Fibroblast of upper back skin (primary cell): Measurements from ENCODE around the gene PAK1.
"Not testable (repeated sequence)": the region's sequence is repeated elsewhere in the genome, so short reads cannot be mapped to it uniquely, and the experiment has no call there.

Experiments
- DNase-seq: peaks from one replicate; pipeline ENCODE4 v3.0.0-alpha.2; 2013

Gene PAK1

DNA sequence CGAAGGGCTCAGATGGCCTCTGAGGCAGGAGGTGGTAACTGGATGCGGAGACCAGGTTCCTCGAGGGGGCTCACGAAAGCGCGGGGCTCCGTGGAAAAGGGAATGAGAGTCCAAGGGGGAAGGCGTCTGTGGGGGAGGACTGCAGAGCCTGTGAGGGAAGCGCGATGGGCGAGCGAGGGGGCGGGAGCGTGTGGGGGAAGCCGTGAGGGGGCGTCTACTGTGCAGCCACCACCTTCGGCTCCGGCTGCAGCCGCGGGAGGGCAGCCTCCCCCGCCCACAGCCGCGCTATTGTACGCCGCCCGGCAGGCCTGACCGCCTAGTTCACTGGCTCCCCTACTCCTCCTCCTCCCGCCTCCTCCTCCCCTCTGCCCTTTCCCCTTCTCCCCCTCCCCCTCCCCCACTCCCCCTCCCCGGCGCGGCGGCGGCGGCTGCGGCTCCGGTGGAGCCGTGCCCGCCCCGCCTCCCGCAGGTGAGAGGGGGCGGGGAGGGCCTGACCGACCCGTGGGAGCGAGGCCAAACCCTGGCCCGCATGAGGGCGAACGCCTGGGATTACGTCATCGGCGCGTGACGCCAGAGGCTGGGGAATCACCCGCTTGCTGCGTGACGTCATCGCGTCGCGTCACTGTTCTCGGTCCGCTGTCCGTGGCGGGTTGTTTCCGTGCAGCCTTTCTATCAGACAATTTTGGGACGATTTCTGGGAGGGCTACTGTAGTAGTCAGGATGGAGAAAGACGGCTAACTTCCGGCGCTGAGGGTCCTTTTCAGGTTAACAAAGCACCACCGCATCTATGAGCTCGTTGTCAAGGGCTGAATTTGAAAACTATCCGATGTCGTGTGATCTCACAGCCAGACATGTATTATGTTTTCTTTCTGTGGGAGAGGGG is at the start of gene PAK1:
TSS of gene PAK1 (minus strand) at position 294 of the 883 bp plus-strand sequence. CDS start 81,574 bp downstream, outside the sequence.
- peak; percentile 83 for DNase-seq

DNA sequence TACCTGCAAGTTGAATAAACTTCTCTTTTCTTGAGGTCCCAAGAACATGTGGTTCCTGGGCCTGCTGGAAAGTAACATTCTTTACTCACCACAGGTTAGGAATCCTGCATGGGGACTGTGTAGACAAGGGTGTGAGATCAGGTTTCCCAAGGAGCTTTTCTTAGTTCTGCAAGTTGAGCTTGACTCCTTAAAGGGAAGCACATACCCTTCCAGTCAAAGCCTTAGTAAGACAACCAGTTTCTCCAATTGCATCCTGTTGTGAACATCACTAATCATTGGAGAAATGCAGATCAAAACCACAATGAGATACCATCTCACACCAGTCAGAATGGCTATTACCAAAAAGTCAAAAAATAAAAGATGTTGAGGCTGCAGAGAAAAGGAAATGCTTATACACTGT is 48.3 kb upstream of the PAK1 start:
- DNase-seq: peak; percentile 67

DNA sequence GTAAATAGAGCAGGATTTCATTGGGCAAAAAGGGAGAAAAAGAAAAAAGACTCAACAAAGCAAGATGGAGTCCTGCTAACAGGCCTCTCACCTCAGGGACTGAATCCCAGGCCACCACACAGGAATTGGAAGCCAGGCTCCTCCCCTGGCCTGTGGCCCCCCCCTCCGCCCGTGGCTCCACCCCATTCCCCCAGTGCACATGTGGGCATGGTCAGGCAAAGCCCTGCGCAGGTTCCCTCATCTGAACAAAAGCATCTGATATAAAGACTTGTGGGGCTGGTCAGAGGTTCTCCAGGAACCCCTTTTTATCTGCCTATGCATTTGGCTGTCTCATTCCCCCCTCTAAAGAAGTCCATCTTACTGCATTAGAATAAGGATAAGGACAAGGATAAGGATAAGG is 46.0 kb upstream of the PAK1 start:
- no peak for DNase-seq

DNA sequence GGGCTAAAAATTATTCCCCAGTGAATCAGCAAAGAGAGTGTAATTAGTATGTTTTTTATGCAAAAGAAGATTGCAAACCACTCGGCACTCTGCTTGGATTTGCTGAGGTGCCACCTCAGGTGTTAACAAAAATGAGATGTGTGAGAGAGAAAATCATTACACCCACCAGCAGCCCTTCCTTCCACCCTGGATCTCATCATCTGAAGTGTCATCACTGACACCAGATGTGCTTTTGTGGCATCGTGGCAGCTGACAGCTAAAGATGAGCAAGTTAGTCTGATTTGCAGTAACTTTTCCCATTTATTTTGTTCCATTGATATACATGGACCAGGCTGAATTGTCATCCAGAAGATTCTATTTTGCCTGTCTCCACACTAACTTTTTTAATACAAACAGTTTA is 44.6 kb upstream of the PAK1 start:
- DNase-seq: no peak

DNA sequence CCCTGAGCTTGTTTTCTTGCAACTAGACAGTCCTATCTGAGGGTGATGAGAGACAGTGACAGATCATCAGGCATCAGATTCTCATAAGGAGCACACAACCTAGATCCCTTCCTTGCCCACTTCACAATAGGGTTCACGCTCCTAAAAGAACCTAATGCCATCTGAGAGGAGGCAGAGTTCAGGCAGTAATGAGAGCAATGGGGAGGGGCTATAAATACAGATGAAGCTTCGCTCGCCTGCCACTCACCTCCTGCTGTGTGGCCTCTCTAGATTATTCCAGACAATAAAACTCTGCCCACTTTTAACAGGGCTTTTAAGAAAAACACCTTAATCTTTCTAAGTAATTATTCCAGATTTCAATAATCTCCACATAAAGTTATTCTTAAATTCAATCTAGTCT is 43.9 kb upstream of the PAK1 start:
- DNase-seq: no peak

DNA sequence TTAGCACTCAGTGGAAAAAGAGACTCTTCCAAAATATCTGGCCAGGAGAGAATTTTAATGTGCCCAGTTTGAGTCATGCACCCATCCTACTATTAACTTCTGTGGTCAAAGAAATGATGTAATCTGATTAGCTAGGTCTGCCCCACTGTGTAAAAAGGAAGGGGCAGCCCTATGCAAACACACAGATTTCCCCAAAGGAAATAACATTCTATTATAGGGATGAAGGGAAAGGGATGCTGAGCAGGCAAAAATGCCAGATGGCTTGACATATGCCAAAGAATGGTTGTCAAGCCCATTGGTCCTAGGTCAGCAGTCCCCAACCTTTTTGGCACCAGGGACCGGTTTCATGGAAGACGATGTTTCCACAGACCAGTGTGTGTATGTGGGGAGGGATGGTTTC is 43.3 kb upstream of the PAK1 start:
- DNase-seq: no peak

DNA sequence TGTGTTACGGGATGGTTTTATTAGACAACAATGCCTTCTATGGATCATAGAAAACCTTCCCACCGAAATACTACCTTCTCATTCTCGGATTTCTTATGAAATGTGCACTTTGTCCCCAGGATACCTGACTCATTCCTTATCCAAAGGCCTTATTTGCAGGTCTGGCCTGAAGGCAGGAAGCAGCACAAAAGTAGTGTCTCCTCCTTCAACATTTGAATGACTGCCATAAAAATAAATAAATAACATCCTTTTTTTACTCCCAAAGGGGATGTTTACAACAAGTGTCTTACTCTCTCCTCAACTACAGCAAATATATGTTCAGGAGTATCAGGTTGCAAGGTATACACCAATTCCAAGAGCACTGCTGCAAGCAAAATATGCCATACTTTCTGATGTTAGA is 41.6 kb upstream of the PAK1 start:
- DNase-seq: no peak

DNA sequence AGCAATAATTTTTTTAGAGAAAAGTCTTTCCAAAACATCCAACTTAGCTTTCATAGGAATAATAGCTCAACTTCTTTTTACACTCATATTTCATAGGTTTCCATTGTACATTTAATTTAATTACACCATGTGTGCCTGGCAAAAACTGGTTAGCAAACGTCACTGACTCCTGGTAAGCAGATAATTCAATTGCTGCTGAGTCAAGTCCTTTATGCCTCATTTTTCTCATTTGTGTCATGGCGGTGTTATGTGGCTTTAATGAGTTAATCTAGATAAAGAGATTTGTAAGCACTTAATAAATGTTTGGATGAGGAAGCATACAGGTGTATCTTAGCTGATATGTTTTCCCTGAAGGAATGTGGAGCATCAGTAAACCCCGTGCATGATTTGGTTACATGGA is 41.2 kb upstream of the PAK1 start:
- no peak for DNase-seq

DNA sequence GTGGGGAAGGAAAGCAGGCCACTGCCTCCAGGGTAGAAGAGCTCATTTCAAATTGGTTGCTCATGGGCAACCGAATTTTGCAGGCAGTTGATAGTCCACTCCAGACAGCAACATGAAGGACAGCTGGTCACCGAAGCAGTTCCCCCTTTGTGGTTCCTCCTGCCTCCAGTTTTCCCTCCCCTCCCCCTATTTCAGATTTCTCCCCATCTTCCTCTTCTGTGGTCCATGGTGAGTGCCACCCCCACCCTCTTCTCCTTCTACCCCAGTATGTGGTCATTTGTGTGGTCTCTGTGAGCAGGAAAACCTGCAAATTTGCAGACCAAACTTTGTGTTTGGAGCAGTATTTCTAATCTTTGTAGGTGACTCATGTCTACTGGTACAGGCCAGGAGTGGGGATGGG is 38.2 kb upstream of the PAK1 start:
- DNase-seq: no peak

DNA sequence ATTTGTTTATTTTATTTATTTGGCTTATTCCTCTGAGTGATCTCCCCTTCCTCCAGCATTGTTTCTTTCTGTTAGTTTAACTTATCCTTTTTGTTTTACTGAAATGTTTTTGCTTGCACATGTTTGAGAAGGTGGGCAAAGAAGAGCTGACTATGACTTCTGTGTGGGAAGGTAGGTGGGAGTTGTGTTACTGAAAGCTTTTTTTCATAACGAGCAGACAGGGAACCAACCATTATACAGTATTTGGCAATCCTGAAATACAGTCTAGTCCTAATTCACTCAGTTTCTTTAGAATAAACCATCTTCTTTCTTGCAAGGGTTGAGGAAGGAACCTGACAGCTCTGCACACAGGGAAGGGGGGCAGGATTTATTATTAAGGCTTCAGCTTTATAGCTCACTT is 37.0 kb upstream of the PAK1 start:
- DNase-seq: no peak

DNA sequence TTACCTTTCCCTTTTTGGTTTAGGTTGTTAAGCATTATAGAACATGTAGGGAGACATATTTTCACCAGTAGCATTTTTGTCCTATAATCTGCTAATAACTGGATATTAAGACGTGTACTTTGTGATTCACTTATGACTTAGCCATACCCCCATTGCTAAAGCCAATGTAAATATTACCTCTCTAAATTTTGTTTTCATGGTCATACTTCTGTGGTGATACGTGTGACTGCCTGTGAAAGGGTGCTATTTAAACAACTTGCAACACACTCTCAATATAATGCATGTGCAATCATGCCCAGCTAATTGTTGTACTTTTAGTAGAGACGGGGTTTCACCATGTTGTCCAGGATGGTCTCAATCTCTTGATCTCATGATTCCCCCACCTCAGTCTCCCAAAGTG is 36.2 kb upstream of the PAK1 start:
- no peak for DNase-seq

DNA sequence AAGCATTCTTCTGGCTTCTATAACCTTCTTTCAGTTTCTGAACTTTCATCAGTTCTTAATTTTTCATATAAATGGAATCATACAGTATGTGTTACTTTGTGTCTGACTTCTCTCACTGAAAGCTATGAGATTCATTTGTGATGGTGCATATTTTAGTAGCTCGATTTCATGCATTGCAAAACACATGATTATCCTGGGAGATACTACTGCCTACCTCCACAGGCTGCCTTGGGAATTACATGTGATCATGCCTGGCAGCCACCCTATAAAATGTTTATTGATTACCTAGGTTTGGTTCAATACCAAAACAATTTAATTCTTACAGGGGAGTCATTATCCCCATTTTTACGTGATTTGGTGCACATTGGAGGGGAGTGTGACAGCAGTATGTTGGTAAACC is 34.1 kb upstream of the PAK1 start:
- no peak for DNase-seq

DNA sequence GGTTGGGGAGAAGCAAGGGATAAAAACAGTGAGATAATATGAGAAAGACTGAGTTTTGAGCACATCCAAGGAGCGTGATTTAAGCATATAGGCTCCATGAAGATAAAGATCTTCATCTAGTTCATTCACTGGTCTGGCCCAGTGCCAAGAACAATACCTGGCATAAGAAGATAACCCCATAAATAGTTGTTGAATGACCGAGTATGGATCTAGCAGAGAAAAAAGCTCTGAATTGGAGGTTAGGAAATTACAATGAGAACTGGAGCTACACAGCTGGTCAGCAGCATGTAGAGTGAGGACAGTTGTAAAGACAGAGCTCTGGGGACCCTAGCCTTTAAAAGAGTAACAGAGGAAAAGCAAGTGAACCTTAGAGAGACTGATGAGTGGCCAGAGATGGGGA is 33.0 kb upstream of the PAK1 start:
- DNase-seq: peak; percentile 67

DNA sequence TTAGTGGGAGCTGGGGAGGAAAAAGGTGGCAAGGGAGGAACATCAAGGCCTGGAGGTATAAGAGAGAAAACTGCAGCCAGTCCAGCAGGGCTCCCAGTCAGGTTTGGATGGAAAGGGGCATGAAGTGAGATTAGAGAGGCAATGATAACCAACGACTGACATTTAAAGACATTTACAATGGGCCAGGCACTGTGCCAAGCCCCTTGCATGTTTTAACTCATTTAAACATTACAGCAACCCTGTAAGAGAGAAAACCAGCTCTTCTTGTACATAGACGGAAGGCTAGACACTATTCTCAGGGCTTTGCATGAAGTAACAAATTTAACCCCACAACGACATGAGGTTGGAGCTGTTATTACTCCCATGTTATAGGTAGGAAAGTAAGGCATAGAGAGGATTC is 32.1 kb upstream of the PAK1 start:
- no peak for DNase-seq

DNA sequence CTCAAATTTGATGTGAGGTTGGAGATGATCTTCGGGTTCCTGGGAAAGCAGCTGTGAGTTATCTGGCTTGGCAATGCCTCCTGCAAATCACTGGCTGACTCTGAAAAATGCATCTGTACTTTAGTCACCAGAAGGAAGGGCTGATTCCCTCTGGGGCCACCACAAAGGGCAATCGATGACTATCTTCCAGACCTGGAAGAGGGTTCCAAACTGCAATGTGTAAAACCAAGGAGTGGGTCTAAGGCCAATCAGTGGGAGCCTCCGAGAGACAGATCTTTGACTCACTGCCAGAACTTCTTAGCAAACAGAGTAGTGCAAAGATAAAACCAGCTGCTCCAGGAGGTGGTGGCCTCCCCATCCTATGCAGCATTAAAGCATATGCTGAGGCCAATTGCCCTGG is 29.1 kb upstream of the PAK1 start:
- DNase-seq: peak; percentile 76

DNA sequence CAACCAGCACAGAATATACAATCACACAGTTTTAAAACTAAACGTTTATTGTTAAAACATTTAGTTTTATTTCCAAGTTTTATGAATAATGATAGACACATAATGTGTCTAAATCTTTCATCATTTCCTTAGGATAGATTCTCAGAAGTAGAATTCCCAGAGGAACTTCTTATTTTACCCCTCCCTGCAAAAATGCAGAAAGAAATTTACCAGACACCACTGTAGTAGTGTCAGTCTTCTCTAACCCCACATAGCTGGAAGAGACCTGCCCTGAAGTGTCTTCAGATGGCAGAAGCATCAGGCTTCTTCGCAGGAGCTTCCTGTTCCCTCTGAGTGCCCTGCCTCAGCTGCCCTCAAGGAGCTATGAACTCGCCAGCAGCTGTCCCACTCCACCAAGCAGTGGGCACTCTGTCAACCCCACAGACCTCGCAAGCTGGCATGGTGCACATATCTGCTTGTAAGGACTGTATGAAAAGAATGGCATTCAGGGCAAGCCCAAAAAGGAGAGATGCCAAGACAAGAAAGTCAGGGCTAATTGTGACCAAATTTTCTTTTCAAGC is 28.5 kb upstream of the PAK1 start:
- peak; percentile 57 for DNase-seq

DNA sequence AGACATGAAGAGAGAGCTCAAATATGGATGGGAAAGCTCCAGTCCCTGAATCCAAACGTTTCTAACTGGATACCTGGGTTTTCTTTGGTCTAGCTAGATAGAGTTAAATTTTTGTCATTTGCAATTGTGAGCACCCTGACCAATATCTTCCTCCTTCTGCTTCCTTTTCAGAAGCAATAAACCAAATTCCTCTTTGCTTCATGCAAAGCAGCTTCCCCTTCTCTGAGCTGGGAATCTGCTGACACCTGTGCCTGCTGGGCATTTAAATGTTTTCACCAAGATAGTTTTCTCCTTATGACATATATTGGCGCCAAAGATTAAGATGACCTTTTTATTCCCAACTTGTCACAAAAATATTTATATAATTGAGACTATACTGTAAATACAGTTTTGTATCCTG is 27.9 kb upstream of the PAK1 start:
- no peak for DNase-seq

DNA sequence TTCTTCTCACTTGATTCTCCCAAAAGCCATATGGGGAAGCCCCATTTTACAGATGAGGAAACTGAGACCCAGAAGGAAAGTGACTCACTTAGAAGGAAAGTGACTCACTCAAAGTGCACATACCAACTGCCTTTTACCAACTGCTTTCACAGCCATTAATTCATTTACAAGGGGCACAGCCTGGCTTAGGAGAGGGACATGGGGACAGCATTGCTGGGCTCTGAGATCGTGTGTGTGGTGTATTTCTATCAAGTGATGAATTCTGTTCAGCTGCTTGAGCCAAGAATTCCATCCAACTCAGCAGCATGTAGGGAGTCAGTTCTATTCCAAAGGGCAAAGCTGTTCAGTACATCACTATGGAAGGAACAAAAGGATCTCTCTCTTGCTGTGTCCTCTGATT is 23.5 kb upstream of the PAK1 start:
- DNase-seq: peak; percentile 10

DNA sequence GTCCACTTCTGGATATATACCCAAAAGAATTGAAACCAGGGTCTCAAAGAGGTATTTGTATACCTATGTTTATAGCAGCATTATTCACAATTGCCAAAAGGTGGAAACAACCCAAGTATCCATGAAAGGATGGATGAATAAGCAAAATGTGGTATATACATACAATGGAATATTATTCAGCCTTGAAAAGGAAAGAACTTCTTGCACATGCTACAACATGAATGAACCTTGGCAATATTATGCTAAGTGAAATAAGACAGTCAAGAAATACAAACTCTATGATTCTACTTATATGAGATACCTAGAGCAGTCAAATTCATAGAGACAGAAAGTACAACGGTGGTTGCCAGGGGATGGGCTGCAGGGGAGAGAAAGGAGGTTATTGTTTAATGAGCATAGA is 21.6 kb upstream of the PAK1 start:
- DNase-seq: no peak

DNA sequence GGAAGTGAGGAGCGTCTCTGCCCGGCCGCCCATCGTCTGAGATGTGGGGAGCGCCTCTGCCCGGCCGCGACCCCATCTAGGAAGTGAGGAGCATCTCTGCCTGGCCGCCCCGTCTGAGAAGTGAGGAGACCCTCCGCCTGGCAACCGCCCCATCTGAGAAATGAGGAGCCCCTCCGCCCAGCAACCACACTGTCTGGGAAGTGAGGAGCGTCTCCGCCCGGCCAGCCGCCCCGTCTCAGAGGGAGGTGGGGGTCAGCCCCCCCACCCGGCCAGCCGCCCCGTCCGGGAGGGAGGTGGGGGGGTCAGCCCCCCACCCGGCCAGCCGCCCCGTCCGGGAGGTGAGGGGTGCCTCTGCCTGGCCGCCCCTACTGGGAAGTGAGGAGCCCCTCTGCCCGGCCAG is 16.1 kb upstream of the PAK1 start:
- not testable (repeated sequence) for DNase-seq

DNA sequence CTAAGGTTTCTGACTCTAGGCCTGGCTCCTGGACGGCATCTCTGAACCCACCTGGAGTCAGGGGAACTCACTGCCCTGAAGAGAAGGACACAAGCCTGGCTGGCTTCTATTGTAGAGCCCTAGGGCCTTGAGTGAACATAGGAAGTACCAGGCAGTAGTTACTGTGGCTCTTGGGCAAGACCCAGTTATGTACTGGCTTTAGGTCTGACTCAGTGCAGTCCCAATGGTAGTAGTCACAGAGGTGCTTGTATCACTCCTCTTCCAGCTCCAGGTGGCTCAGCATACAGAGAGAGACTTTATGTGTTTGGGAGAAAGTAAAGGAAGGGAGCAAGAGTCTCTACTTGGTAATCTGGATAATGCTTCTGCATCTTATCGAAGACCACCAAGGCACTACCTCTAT is 13.9 kb upstream of the PAK1 start:
- no peak for DNase-seq

DNA sequence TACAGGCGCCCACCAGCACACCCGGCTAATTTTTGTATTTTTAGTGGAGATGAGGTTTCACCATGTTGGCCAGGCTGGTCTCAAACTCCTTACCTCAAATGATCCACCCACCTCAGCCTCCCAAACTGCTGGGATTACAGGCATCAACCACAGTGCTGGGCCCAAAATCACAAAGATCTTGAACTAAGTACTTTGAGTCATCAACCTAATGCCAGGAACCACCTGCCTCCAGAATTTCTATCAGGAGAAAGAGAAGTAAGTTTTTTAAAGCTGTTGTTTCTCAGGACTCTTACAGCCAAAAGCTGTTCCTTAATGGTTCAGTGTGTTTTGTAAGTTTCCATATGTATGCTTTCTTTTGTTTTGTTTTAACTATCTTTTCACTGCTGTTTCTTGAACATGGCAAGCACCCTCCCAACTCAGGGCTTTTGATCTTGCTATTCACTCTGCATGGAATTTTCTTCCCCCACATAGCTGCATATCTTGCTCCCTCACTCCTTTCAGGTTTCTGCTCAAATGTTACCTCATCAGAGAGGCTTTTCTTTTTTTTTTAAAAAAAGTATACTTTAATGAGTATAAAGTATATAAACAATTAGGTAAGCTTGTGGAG is 6.0 kb upstream of the PAK1 start:
- no peak for DNase-seq

DNA sequence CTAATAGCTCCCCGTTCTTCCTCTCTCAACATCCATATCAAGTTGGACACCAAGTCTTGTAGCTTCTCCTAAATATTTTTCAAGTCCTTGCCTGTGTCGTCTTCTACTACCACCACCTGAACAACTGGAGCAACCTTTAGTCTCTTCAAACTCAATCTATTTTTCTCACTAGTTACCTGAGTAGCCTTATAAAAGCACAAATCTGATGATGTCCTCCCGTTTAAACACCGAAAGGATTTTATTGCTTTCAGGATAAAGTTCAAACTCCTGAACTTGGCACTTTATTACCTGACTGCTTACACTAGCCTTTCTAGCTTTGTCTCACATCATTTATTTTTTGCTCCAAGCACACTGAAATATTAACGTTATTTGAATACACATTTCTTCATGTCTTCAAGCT is 1.3 kb upstream of the PAK1 start:
- no peak for DNase-seq

DNA sequence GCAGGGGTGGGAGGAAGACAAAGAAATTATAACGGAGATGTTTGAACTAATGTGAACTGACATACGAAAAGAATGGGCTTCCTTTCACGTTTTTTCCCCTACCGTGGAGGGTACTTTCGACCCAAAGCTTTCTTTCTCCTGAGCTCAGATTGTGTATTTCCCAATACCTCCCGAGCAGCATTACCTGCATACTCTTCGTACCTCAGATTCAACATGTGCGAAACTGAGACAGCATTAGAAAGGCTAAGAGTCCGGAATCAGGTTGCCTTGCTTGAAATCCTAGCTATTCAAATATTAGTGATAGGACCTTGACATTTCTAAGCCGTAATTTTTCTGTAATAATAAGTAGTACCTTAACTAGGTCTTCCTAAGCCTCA is 778 bp upstream of the PAK1 start:
- DNase-seq: no peak
